KG1 (cell line): ENCODE data around the gene SIRPA.

Experiments
- DNase-seq: peaks from one replicate; lab custom pipeline; 2025; lab: John Stamatoyannopoulos, UW

SIRPA gene

GRCh38 chr20:1888796-1889463 lies 6.3 kb upstream of the SIRPA start:
- no peak for DNase-seq

DNA sequence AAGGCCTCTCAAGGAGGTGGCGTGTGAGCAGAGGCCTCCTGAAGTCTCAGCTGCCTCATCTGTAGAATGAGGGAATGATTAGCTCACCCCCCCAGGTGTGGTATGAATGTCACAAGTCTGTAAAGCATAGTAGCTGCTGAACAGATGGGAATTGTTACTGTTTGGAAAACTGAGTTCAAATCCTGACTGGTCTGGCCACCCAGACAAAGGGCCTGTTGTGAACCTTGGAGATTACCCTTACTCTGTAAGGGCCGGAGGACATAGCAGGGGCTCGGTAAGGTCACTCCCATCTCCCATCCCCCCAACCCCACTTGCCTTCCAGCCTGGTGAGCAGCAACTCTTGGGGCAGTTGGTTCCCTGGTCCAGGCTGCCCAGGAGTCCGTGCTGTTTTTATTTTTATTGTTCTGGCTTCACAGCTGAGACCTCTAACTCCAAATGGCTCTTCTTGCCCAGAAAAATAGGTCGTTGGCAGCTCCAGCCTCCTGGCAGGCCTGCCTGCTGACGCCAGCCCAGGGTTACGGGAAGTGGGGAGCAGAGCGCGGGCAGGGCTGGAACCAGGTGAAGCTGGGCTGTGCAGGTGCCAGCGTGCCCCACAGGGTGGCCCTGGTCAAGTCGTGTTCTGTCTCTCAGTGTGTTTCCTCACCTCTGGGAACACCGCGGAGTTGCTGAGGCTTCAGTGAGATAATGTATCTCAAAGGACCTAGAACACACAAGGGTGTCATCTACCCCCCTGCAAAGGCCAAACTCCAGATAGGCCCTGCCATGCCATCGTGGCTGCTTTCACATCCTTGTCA lies 4.5 kb upstream of the SIRPA start:
- no peak for DNase-seq

GRCh38 chr20:1891263-1892118 lies 3.7 kb upstream of the SIRPA start:
- no peak for DNase-seq

GRCh38 chr20:1892119-1892385 lies 3.2 kb upstream of the SIRPA start:
- DNase-seq = no peak

DNA sequence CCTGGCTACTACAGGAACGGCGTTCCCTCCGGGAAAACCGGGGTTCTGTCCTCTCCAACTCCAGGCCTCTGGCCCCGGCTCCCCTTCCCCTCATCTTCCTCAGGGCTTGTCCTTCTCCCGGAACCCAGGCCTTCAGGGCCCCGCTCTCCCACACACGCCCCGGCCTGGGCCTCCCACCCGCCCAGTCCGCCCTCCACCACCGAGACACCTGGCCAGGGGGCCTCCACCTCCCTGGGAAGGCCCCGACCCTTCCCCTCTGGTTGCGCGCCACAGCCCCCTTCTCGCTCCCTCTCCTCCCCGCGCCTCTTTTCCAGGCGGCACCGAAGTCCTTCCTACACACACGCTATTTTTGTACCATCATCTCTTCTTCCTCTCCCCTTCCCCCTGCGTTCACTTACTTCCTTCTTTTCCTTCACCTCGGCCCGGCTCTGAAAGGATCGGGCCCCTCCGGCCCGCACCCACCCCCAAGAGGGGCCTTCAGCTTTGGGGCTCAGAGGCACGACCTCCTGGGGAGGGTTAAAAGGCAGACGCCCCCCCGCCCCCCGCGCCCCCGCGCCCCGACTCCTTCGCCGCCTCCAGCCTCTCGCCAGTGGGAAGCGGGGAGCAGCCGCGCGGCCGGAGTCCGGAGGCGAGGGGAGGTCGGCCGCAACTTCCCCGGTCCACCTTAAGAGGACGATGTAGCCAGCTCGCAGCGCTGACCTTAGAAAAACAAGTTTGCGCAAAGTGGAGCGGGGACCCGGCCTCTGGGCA lies 1.3 kb upstream of the SIRPA start:
- peak; percentile 27 for DNase-seq

GRCh38 chr20:1894471-1894950 lies 696 bp upstream of the SIRPA start:
- no peak for DNase-seq

- DNase-seq = no peak
Observed at GRCh38 chr20:1895674-1896483, 672 bp downstream of the SIRPA start.

DNA sequence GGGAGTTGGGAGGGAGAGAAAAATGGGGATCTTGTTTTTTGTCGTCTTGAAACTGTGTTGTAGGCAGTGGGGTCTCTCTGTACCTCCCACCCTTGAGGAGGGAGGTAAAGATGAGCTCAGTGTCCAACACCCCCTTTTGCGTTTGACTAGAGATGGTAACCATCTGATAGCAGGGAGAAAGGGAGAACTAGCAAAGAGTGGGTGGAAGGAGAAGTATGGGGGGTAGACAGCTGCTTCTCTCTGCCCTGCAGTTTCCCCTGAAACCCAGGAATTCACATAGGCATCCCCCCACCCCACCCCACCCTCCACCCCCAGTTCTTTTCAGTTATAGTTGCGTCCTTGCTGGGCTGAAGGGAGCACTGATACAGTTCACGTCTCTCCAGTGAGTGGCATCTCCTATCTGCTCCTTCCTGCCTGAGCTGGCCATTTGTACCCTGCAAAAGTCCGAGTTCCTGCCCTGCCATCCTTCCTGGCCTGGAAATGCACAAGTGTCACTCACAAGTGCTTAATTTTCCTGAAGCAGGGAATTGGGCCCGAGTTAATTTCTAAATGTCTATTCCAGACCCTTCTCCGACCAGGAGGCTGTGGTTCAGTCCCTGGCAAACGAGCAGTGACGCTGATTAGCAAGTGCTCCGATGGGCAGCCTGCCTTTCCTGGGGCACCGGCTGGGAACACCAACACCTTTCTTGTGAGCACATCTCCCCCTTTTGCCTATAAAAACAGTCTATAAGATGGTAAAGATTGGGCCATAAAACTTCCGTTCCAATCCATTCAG lies 1.5 kb downstream of the SIRPA start:
- no peak for DNase-seq

- no peak for DNase-seq
Observed at GRCh38 chr20:1897541-1897940, 2.3 kb downstream of the SIRPA start.

DNA sequence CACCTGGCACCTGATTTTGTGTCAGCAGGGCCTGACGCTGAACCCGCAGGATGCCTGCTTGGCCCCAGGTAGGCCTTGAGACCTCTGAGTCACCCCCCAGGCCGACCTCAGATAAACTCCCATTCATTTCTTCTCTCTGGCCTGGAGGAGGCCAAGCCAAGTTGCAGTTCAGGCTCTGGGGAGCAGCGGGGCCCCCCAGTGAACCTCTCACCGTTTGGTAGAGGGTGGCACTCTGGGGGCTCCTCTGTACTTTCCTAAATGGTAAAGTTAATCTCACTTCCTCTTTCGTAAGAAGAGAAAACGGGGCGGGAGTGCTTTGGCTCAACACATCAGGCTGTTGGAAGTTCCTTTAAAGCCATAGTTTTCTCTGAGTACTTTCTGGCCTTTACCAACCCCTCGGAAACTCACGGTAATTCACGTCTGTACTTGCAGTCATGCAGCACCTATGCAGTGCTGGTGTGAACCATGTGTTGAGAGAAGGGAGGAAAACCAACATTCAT lies 2.8 kb downstream of the SIRPA start:
- no peak for DNase-seq

GRCh38 chr20:1898482-1899240 lies 3.5 kb downstream of the SIRPA start:
- no peak for DNase-seq

DNA sequence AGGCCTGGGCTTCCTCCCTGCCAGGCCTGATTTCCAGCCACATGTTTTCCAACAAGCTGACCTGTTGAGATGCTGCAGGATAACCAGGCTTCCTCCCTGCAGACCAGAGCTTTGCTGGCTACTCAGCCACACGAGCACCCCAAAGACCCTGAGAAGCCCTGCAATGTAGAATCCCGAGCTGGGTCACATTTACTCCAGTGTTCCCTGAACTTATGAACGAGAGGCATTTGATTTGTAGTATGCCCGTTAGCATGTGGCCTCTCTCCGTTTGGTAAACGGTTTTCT lies 4.0 kb downstream of the SIRPA start:
- DNase-seq = no peak

GRCh38 chr20:1900321-1900801 lies 5.2 kb downstream of the SIRPA start:
- no peak for DNase-seq

DNA sequence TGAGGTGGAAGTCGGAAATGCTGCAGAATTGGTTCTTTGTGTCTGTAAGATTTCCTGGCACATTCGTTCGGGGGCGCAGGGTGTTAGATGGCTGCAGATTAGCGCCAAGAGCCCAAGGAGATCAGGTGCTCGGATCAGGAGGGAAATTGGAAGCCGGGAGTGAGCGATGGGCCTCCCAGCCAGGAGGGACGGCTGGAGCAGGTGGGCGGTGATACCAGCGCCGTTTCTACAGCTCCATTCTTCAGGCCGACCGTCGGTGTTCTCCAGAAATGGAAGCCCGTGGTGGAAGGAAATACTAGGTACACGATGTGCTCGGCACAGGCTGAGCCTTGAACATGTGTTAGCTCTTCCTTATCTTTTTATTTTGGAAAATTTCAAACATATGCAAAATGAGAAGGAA lies 6.5 kb downstream of the SIRPA start:
- no peak for DNase-seq

GRCh38 chr20:1902188-1902587 lies 7.0 kb downstream of the SIRPA start:
- no peak for DNase-seq

DNA sequence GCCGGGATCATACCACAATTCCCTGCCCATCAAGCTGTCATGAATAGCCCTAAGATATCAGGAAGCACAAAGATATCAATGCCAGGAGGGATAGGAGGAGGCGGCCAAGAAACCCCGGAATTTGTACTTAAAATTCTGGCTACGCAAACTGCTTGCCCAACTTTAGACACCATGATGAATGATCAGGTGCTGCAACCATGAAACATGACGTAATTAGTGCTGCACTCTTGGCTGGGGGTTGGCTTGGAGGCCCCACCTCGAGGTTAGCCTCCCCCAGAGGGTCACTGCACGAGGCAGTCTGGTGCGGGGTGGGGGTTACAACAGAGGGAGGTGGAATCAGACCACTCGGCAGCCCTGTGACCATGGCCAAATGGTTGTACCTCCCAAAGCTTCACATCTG lies 8.9 kb downstream of the SIRPA start:
- no peak for DNase-seq

- no peak for DNase-seq
Observed at GRCh38 chr20:1905009-1905408, 9.8 kb downstream of the SIRPA start.

DNA sequence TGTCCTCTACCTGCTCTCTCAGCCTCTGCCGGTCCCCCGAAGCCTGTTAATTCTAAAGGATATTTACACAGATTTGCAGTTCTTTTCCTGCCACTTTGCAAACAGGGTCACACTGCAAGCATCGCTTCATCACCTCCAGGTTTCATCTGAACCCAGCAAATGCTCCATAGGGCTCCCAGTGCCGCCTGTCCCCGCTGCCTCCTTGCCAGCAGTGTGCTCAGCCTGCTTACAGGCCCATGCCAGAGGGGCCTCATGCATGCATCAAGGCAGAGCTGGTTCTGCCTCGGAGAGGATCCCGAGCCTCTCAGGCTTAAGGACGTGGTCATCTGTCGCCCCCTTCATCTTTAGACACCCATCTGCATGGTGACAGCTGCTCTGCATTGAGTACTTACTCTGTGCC lies 10.5 kb downstream of the SIRPA start:
- no peak for DNase-seq

DNA sequence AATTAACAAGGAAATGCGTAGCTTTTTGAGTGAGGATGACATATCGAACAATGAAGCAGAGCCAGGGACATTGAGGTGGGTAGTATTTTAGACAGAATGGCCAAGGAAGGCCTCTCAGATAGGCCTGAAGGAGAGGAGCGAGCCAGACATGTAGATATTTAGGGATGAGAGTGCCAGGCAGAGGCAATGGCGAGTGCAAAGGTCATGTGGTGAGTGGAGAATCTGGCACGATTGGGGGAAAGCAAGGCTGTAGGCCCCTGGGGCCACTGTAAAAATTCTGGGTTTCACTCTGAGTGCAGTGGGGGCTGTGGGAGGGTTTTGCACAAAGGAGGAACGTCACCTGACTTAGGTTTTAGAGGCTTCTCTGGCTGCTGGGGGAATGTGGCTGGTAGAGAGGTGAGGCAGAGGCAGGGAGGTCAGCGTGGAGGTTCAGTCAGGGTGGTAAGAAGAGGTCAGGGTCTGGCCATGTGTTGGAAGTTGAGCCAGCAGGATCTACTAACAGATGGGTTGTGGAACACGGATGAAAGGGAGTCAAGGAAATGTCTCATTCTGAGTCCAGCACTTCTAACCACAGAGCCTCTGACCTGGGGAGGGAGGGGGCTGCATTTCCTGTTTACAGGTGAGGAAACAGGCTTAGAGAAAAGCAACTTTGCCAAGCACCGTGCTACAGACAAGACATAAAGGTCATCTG lies 11.3 kb downstream of the SIRPA start:
- DNase-seq = no peak
